ENCODE measurements around the gene DNAJB13.

Gene DNAJB13

GRCh38 chr11:74013141-74013540 is 62.3 kb downstream of the DNAJB13 start:
- no peaks in the 10 kb centered on the region for H3K9me2 ChIP-seq (ENCODE audit: low read depth, low read length)
- H3K4me3 ChIP-seq (ENCODE audit: low read depth, low read length, poor library complexity, severe bottlenecking) = no peak overlapping the region
- H2AFZ ChIP-seq (ENCODE audit: low read length) = no peak overlapping the region
- H4K20me1 ChIP-seq (ENCODE audit: insufficient read depth, low read length) = no peaks in the 10 kb centered on the region
- H3K4me2 ChIP-seq (ENCODE audit: low read length) = no peak overlapping the region
- no peak overlapping the region for H3K27ac ChIP-seq (ENCODE audit: low read depth, low read length, poor library complexity, severe bottlenecking)
- no peaks in the 10 kb centered on the region for H3F3A ChIP-seq (ENCODE audit: insufficient read depth, low read length)
- H3K79me2 ChIP-seq (ENCODE audit: insufficient read depth, low read length) = no peaks in the 10 kb centered on the region
- TF ChIP-seq CTCF (IDR thresholded peaks at IDR 0.05; ENCODE audit: low read length) (no peak), EZH2 (IDR thresholded peaks at IDR 0.05; ENCODE audit: borderline replicate concordance, low read length) (no peak)
- H3K27me3 ChIP-seq (ENCODE audit: insufficient read depth, low read length) = no peaks in the 10 kb centered on the region
- no peaks in the 10 kb centered on the region for H3K4me1 ChIP-seq (ENCODE audit: insufficient read depth, low read length, severe bottlenecking)
- H3K9me3 ChIP-seq (ENCODE audit: low read length) = no peaks in the 10 kb centered on the region
- no peaks in the 10 kb centered on the region; the same call in 1 of the 2 replicates for H3K36me3 ChIP-seq (ENCODE audit: insufficient read depth, low read length)
- H3K9ac ChIP-seq (ENCODE audit: low read length) = no peak overlapping the region

GRCh38 chr11:74014880-74015279 is 64.1 kb downstream of the DNAJB13 start:
- Histone ChIP-seq H4K20me1 (ENCODE audit: insufficient read depth, low read length) (no peaks in the 10 kb centered on the region), H3F3A (ENCODE audit: insufficient read depth, low read length) (no peaks in the 10 kb centered on the region), H2AFZ (ENCODE audit: low read length) (no peak overlapping the region), H3K36me3 (ENCODE audit: insufficient read depth, low read length) (no peaks in the 10 kb centered on the region; the same call in 1 of the 2 replicates), H3K9me2 (ENCODE audit: low read depth, low read length) (no peaks in the 10 kb centered on the region), H3K27me3 (ENCODE audit: insufficient read depth, low read length) (no peaks in the 10 kb centered on the region), H3K79me2 (ENCODE audit: insufficient read depth, low read length) (no peaks in the 10 kb centered on the region), H3K4me1 (ENCODE audit: insufficient read depth, low read length, severe bottlenecking) (no peaks in the 10 kb centered on the region), H3K4me3 (ENCODE audit: low read depth, low read length, poor library complexity, severe bottlenecking) (no peak overlapping the region), H3K9ac (ENCODE audit: low read length) (no peak overlapping the region), H3K4me2 (ENCODE audit: low read length) (no peak overlapping the region), H3K9me3 (ENCODE audit: low read length) (no peaks in the 10 kb centered on the region), H3K27ac (ENCODE audit: low read depth, low read length, poor library complexity, severe bottlenecking) (no peak overlapping the region)
- TF ChIP-seq EZH2 (IDR thresholded peaks at IDR 0.05; ENCODE audit: borderline replicate concordance, low read length) (no peak), CTCF (IDR thresholded peaks at IDR 0.05; ENCODE audit: low read length) (no peak)

- H3K4me1 ChIP-seq (ENCODE audit: insufficient read depth, low read length, severe bottlenecking) = peaks cover 12% of the 10 kb centered on the region
- H4K20me1 ChIP-seq (ENCODE audit: insufficient read depth, low read length) = no peaks in the 10 kb centered on the region
- no peak overlapping the region for H3K4me3 ChIP-seq (ENCODE audit: low read depth, low read length, poor library complexity, severe bottlenecking)
- TF ChIP-seq CTCF (IDR thresholded peaks at IDR 0.05; ENCODE audit: low read length) (no peak), EZH2 (IDR thresholded peaks at IDR 0.05; ENCODE audit: borderline replicate concordance, low read length) (no peak)
- no peak overlapping the region for H3K27ac ChIP-seq (ENCODE audit: low read depth, low read length, poor library complexity, severe bottlenecking)
- no peaks in the 10 kb centered on the region for H3K79me2 ChIP-seq (ENCODE audit: insufficient read depth, low read length)
- no peak overlapping the region for H3K9ac ChIP-seq (ENCODE audit: low read length)
- H3K4me2 ChIP-seq (ENCODE audit: low read length) = no peak overlapping the region
- no peaks in the 10 kb centered on the region for H3K9me3 ChIP-seq (ENCODE audit: low read length)
- no peaks in the 10 kb centered on the region for H3K9me2 ChIP-seq (ENCODE audit: low read depth, low read length)
- H2AFZ ChIP-seq (ENCODE audit: low read length) = no peak overlapping the region
- H3K27me3 ChIP-seq (ENCODE audit: insufficient read depth, low read length) = no peaks in the 10 kb centered on the region
- H3F3A ChIP-seq (ENCODE audit: insufficient read depth, low read length) = no peaks in the 10 kb centered on the region
- H3K36me3 ChIP-seq (ENCODE audit: insufficient read depth, low read length) = no peaks in the 10 kb centered on the region; the same call in 1 of the 2 replicates
Measured at GRCh38 chr11:74015919-74016684, 65.3 kb downstream of the DNAJB13 start.
